AG08396 (cell line): ENCODE results near the gene CABLES1.
A peak's percentile ranks its signal among the peaks of the same experiment; 100 is the strongest.

Experiments
- DNase-seq: peaks from one replicate; pipeline ENCODE4 v3.0.0; 2012; ENCODE audit warnings: low spot score, mixed read lengths

The CABLES1 gene

DNA sequence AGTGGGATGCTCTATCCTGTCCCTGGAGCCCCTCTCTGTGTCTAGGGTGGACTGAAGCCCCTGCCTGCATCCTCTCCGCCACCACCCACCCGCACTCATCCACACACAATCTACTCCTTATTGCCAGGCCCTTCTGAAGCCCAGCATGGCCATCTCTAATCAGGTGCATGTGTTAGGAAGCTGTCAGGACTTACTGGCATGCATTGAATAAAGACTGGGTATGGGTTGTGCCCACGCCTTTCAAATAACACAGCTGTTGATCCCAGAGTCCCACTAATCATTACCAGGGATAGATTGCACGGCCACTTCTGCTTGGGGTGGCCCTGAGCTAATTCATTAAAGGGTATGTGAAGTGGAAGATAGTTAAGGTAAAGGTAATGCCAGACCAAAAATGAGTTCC, 88.4 kb downstream of the CABLES1 start:
- DNase-seq: no peak

DNA sequence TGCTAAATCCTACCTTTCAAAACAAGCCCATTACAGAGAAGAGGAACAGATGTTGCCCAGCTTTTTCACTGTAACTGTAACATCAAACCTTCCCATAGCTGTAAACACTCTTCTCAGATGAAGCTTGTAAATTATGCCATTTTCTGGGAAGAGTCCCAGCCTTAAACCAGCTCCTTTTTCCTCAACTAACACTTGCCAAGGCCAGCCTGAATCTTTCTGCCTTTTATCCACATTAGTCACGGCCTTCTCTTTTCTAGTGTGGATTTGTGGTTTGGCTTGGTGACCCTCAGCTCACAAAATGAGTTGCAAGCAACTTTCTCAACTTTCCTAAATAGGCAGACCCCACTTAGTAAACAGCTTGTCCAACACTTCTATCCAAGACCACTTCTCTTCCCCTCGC, 90.2 kb downstream of the CABLES1 start:
- peak; percentile 75 for DNase-seq

DNA sequence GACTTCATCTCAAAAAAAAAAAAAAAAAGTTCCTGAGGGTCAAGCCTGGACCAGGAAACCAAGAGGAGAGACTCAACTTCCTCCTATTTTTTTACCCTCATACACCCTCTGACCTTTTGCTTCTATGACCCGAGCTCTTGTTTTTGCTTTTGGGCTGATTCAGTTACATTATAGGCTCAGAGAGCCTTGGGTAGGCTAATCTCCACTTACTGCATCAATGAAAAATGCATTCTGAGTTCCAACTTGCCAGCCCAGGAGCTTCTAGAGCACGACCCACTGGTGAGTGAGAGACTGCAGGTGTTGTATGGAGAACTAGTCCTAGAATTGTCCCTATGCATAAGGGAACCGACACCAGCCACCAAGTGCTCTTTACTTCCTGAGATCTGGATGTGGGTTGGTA, 91.1 kb downstream of the CABLES1 start:
- peak; percentile 26 for DNase-seq

DNA sequence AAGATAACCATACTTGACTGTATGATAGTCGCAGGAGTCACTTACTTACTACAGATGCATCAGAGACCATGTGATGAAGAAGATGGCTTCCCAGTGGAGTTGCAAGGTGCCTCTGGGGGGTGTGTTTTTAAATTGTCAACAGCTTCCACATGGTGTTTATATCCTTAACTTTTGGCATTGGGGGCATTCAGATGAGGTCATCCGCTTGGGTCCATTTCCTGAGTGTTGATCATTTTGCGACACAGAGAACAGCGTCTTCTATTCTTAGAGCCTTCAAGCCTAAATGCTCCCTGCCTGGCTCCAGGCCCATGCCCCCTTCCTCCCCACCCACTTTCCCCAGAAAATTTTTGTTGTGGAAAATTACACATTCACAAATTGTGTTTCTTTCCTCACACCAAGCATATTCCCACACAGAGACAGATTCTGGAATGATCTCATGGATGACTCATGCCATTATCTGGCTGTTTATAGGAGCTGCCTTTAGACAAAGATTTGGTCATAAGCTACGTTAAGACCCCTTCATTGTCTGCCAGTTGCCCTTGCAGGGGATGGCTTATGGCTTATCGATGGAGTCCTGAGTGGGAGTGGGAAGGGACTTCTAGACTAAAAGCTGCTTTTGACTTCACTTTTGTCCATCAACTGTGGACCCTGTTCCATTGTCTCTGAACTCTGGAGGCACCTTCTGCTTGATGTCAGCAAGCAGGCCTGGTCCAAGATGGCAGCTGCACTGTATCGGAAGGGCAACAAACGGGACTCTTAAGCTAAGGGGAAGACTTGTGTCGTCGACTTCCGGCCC, 91.8 kb downstream of the CABLES1 start:
- peak; percentile 58 for DNase-seq

DNA sequence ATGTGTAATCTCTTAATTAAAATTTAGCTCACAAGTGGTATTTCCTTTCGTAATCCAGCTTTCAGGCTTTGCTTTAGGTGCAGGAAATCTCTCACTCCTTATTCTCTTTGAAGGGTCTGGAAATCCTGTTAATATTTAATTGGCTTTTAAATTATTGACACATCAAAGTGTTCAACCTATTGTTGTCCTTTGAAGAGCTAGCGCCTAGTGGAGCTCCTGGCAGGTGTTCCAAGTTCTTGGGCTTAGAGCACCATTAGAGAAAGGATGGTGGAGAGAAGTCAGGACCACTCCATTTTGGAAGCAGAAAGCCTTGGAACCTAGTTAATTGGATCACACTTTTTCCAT, 92.4 kb downstream of the CABLES1 start:
- no peak for DNase-seq

DNA sequence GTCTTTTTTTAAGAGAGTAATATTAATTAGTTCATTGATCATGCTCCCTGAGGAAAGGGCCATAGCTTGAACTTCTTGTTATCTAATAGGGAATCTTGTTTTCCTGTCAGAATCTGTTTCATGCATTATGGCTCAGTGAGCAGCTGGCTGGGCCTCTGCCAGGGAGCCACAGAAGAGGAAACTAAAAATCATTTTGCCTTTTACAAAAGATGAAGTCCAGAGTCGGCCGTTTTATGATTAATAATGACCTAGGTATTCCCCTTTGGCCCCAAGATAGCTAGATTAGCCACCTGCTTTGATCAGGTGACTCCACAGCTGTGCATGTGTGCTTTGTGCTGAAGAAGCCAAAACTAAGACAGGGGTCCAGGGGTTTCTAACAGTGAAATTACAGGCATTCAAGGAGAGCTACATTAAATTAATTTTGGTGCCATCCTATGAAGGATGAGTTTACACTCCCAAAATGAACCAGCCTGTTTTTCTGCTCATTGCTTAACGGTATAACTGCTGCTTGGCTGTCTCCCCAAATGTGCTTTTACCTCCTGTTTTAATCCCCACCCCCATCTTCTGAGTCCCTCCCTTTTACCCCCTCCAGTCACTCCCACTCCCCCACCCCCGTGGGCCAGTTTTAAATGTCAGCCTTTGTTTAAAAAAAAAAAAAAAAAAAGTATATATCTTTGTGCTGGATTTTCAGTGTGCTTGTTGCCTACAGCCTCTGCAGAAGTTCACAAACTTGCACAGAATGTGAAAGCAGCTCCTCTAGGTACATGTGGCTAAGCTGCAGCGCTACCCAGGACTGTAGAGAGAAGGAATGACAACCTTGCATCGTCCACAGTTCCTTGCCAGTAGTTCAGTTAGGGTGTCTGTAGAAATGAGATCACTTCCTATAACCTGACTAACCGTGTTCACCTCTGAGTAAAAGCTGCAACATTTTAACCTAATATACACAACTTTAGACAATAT, 93.1 kb downstream of the CABLES1 start:
- DNase-seq: no peak

DNA sequence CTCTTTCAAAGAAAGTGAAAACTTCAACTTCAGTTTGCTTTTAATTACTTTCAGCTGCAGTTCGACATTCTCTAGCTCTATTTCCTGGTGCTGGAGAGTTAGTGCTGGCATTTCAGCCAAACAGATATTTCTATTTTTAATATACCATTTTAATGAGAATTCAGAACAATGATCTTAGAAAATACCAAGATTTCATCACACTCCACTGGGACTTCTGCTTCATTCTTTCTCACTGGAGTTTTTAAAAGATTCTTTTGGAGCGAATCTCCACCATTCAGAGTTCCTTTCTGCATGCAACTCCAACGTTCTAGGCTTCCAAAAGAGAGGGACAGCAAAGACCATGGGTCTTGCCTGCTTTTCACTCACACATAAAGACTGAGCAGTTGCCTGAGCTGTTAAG, 94.2 kb downstream of the CABLES1 start:
- DNase-seq: no peak

DNA sequence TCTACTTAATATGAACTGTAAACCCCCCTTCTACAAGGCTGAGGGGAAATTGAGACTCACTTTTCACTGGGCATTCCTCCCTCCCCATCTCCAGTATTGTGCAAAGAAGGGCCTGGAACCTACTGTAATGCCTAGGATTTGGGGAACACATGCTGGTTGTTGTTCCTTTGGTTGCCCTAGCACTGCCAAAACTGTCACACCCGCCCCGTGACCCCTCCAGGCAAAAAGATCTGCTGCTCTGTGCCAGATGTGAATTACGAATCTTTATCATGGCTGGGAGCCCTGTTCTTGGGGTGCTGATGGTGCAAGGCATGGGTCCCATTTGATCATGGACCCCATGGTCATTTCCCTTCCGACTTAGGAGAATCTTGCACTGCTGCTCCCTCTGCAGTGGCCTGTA, 95.4 kb downstream of the CABLES1 start:
- DNase-seq: no peak

DNA sequence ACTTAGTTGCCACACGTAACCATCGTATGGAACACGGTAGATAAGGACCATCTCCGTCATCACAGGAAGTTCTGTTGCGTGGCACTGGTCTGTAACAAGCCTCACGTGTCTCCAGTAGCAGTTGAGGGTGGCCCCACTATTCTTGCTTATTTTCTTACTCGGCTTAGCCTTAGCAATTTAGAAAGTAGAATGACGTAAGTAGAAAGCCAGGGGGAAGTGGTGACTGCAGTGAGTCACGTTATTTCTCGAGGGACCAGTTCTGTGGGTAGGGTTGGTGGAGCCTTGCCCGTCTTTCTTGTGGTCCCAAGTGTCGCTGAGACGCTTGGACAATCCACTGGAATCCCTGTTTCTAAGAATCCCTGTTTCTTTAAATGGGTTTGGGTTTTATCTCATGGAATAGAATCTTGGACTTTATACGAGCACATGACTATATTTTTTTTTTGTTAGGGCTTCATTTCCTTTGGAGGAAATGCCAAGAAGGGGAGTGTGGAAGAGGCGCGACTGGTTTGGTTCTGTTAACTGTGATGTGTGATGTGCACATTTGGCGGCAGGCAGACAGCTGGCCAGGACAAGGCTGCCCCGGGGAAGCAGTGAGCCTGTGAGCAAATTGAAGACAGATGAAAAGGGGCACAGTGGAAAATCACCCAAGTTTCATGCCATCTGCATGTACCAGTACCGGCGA, 96.2 kb downstream of the CABLES1 start:
- DNase-seq: peak; percentile 77

DNA sequence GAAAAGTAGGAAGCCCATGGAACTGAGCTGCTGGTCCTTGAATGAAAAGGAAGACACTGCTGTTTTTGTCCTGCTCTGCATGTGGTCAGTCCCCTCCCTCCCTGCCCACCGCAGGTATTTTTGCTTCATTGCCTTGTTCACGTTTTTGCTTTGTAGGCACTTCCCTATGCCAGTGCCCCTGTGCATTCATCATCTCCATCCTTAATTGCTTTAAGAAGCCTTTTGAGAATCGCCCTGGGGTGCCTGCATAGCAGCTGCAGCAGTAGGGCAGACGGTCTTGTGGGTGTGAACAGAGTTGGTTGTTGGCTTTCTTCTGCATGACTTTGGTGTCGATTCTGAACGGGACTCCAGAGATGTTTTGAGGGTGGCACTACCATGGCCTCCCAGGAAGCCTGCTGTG, 97.0 kb downstream of the CABLES1 start:
- DNase-seq: no peak

DNA sequence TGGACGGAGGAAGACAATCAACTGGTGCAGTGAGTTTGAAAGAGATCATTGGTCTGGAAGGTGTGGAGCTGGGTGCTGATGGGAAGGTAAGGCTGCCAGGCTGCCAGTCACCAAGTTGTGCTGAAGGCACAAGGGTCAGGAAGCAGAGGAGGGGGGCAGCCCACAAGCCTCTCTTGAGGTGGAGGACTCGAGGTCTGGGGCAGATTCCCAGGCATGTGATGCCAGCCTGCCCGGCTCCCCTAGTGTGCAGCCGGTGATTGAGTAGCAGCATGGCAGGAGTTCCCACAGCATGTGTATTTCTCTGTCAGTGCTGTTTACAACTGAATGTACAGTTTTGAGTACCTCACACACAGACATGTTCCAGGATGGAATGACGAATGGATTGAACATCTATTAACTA, 99.3 kb downstream of the CABLES1 start:
- no peak for DNase-seq

DNA sequence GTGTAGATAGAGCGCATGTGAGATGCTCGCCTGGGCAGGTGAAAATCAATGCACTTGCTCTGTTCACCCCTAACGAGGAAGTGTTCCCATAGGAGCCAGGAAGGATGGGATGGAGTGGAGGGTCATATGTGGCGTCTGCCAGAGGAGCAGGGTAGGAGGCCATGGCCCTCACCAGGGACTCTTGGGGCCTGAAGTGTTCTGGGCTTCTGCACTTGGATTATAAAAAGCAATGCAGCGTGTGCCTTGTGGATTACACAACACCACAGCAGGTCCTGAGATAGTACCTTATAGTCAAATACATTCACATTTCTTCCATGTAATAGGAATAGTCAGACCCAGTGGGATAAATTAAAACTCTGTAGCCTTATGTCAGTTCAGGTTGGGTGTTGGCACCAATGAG, 100.1 kb downstream of the CABLES1 start:
- no peak for DNase-seq

DNA sequence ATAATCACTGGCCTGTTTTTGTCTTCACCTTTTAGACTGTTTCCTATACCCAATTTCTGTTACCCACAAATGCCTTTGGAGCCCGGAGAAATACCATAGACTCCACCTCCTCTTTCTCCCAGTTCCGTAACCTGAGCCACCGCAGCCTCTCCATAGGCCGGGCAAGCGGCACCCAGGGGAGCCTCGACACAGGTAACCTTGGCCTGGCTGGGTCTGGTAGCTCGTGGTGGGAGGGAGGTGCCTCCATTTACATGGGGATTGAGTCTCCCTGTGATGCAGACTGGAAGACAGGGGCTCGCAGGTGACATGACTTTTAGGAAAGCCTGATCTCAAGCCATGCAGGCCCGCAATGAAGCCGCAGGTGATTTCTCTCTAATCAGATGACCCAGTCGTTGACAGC, 100.6 kb downstream of the CABLES1 start:
- DNase-seq: no peak

DNA sequence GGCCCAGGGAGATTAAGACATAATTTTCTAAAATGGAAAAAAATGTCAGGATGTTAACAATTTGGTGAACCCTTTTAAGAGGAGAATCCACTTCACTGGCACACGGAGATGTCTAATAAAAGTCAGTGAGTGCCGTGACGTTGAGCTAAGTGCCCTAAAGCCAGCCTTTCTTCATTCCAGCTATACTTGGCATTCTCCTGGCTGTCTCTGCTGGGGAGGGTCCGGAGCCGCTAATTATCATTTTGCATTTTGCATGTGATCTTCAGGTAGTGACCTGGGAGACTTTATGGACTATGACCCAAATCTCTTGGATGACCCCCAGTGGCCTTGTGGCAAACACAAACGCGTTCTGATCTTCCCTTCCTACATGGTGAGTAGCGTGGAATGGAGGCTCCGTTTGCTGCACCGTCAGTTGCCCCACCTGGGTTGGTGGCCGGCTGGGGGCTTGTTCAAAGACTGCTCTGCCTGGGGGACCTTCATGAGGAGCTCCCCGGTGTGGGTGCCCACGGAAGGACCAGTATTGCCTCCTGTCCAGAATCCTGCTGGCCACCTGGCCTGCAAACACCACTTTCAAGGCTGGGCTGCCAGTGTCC, 101.7 kb downstream of the CABLES1 start:
- DNase-seq: no peak

DNA sequence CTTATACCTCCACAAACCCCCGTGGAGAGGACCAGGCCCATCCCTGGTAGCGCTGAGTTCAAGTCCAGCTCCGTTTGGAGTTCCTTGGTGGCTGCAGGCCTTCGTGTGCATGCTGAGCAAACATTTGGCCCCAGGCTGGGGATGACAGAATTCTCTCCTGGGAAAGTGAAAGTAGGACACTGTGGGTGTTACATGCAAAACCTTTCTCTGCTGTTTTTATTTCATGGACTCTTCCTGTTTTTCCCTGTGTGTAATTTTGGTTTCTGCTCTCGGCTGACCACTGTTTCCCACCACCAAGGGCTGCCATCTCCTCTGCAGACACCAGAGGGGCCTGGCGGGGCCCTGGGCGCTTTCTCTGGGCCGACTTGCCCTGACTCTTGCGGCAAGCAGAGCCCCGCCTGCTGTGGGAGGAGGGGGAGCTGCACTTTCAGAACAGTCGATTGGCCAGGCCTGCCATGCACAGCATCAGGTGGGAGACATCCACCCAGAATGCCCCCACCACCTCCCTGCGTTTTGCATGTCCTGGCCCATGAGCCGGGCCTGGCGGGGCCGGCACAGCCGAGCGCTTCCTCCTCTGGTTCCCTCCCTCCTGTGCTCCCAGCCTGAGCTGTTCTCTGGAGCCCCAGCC, 102.4 kb downstream of the CABLES1 start:
- DNase-seq: peak; percentile 60

DNA sequence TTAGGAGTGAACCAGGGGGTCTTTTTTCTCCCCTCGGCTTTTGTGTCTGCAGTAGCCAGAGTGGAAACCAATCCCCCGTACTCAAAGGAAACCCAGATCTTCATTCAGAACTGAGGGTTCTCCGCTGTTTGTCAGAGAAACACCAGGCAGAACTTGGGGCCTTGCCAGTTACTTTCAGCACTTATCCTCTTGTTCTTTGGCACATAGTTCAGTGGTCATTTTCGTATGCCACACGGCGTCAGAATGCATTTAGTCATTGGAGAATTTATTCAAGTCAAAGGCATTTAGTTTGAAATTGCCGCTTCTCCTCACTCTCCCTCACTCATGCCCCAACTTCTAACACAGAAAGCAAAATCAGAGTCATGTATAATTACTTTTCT, 102.9 kb downstream of the CABLES1 start:
- DNase-seq: peak; percentile 66

DNA sequence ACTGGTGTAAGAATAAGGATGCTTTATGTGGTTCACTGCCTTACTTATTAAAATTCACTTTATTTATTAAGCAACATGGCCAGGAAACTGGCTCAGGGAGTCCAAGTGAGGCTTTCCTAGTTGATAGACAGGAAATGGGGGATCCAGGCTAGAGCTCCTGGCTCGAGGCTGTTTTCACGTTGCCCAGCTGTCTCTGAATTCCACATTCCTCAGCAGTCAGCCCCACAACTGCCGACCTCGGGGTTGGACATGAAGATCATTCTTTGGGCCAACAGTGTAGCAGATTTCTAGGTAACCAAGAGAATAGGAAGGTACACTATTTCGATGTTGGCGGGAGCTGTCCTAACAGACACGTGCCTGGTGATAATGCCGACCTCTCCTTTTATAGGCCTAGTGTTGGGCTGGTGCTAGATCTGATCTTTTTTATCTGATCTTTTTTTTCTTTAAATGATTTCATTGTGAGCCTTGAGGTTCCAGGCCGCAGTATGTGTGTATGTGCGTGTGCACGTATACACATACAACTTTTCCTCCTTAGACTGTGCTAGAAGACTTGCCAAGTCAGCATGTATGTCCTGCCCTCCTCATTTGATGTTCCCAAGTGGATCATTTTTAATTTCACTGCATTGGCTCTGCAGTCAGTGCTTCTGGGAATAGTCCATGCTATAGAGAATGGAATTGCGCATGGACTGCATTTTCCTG, 103.5 kb downstream of the CABLES1 start:
- peak; percentile 27 for DNase-seq

DNA sequence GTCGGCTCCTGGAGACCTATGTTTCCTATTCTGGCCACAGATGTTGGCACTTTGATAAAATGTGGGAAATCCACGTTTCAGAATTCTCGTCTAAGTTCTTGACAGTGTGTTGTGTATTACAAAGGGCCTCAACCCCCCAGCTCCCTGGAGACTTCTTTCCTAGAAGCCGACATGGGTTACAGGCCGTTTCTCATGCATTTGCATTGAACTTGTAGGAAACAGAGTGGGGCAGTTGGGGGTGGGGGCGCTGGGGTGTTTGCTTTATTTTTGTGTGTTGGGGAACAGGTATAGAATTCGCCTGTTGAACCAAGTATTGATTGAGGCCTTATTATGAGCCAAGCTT, 104.0 kb downstream of the CABLES1 start:
- no peak for DNase-seq

DNA sequence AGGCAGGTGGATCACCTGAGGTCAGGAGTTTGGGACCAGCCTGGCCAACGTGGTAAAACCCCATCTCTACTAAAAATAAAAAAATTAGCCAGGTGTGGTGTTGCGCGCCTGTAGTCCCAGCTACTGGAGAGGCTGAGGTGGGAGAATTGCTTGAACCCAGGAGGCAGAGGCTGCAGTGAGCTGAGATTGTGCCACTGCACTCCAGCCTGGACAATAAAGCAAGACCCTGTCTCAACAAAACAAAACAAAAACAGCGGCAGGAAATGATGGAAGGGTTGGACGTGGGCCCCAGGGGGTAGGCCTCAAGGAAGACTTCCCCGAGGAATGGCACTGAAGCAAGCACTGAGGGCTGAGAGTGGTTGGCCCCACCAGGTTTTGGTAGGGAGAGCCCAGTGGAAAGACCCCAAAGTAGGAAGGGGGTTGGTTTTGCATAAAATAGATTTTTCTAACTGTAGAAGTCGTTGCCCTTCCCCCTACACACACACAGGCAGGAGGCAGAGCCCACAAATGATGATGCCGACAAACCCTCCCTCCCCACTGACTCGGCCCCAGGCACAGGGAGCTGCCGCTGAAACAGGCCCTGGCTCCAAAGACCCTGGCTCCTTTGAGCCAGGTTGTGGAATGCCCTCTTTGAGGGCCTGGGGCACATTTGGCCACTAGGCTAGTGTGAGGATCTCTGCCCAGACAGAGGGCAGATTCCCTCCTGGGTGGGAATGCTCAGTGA, 104.8 kb downstream of the CABLES1 start:
- no peak for DNase-seq

DNA sequence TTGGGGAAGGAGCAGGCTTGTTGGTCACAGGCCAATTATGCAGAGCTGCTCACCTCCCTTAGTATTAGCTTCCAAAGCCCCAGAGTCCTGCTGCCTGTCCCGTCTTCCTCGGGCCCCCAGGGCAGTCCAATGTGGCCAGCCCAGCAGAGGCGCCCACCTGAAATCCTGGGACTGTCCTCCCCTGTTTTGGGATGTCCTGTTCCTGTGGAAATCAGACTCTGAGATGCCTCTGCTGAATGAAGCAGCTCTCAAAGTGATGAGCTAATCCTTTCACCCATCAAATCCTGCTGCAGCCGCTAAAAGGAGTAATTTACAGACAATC, 105.3 kb downstream of the CABLES1 start:
- no peak for DNase-seq
